ENCODE results near the gene PRKRIP1. TPM values are rescaled to one million over a fixed set of nuclear protein-coding genes. Genes with fewer than 3 reads are reported as not detected.
"Not testable (repeated sequence)": the region's sequence is repeated elsewhere in the genome, so short reads cannot be mapped to it uniquely, and the experiment has no call there.

Gene PRKRIP1
- total RNA-seq, 1 donor from 2014 or later: 30.1 TPM

- Mint-ChIP-seq H3K27ac (ENCODE audit: unreplicated experiment) (no peak overlapping the region), H3K4me3 (ENCODE audit: unreplicated experiment) (no peak overlapping the region), H3K9me3 (ENCODE audit: unreplicated experiment) (no peaks in the 10 kb centered on the region), H3K36me3 (ENCODE audit: unreplicated experiment) (peaks cover 4% of the 10 kb centered on the region), H3K27me3 (ENCODE audit: unreplicated experiment) (no peaks in the 10 kb centered on the region), H3K4me1 (ENCODE audit: unreplicated experiment) (no peaks in the 10 kb centered on the region)
- TF ChIP-seq, protein P1, sequence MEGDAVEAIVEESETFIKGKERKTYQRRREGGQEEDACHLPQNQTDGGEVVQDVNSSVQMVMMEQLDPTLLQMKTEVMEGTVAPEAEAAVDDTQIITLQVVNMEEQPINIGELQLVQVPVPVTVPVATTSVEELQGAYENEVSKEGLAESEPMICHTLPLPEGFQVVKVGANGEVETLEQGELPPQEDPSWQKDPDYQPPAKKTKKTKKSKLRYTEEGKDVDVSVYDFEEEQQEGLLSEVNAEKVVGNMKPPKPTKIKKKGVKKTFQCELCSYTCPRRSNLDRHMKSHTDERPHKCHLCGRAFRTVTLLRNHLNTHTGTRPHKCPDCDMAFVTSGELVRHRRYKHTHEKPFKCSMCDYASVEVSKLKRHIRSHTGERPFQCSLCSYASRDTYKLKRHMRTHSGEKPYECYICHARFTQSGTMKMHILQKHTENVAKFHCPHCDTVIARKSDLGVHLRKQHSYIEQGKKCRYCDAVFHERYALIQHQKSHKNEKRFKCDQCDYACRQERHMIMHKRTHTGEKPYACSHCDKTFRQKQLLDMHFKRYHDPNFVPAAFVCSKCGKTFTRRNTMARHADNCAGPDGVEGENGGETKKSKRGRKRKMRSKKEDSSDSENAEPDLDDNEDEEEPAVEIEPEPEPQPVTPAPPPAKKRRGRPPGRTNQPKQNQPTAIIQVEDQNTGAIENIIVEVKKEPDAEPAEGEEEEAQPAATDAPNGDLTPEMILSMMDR (IDR thresholded peaks at IDR 0.05): no peak
- DNase-seq (ENCODE audit: extremely low spot score, unreplicated experiment): peak; percentile 83
Measured at GRCh38 chr7:102472126-102473041, 76.2 kb downstream of the PRKRIP1 start.

DNA sequence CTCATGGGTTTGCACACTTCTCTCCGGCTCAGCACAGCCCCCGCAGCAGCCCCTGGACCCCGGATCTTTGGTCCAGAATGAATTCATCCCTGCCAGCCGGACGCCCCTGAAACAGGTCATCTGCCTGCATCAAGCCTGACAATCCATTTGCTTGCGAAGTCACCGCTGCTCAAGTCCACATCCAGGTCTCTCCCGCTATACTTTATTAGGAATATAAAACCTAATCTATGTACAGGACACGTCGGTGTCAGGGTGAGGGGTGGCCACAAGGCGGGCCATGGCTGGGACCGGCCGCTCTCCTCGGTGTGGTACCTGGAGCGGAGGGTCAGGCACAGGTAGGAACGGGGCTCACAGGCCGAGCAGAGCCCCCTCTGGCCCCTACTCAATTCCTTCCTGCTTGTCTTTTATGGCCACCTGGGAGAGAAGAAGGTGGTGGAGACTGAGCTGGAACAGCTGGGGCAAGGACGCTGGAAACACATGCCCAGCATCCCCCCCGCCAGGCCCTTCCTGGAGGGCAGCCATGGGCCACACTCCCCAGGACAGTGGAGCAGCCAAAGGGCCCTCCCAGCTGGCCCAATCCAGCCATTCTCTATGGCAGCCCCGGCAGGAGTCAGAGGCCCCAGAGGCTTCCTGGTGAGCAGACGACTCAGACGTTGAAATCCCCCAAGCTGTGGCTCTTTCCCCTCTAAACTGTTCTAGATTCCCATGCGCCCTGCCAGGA, 77.3 kb downstream of the PRKRIP1 start:
- Mint-ChIP-seq H3K4me1 (ENCODE audit: unreplicated experiment) (no peaks in the 10 kb centered on the region), H3K36me3 (ENCODE audit: unreplicated experiment) (peaks cover 4% of the 10 kb centered on the region), H3K9me3 (ENCODE audit: unreplicated experiment) (no peaks in the 10 kb centered on the region), H3K27me3 (ENCODE audit: unreplicated experiment) (no peaks in the 10 kb centered on the region), H3K4me3 (ENCODE audit: unreplicated experiment) (no peak overlapping the region), H3K27ac (ENCODE audit: unreplicated experiment) (no peak overlapping the region)
- TF ChIP-seq, protein P1 (IDR thresholded peaks at IDR 0.05): no peak
- peak; percentile 74 for DNase-seq (ENCODE audit: extremely low spot score, unreplicated experiment)

DNA sequence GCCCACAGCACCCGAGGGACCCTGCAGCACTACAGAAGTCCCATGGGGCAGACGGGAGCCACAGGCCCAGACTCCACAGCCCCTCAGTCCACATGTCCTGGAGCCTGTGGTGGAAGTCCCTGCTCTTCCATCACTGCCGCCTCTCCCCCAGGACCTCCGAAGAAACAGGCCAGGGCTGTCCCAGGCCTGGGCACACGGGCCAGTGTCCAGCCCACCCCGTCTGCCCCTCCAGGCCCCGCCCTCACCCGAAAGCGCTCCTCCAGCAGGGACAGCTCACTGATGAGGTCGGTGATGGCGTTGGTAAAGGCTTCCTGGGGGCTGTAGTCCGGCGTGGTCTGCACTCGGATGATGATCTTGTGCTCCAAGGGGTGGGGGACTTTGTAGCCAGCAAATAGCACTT, 78.0 kb downstream of the PRKRIP1 start:
- not testable (repeated sequence) for H3K4me1 Mint-ChIP-seq (ENCODE audit: unreplicated experiment); H3K27me3 Mint-ChIP-seq (ENCODE audit: unreplicated experiment); H3K27ac Mint-ChIP-seq (ENCODE audit: unreplicated experiment); H3K9me3 Mint-ChIP-seq (ENCODE audit: unreplicated experiment); H3K36me3 Mint-ChIP-seq (ENCODE audit: unreplicated experiment); H3K4me3 Mint-ChIP-seq (ENCODE audit: unreplicated experiment)
- DNase-seq (ENCODE audit: extremely low spot score, unreplicated experiment): peak; percentile 66

- not testable (repeated sequence) for H3K4me3 Mint-ChIP-seq (ENCODE audit: unreplicated experiment); H3K9me3 Mint-ChIP-seq (ENCODE audit: unreplicated experiment); H3K4me1 Mint-ChIP-seq (ENCODE audit: unreplicated experiment); H3K36me3 Mint-ChIP-seq (ENCODE audit: unreplicated experiment); H3K27ac Mint-ChIP-seq (ENCODE audit: unreplicated experiment); DNase-seq (ENCODE audit: extremely low spot score, unreplicated experiment); H3K27me3 Mint-ChIP-seq (ENCODE audit: unreplicated experiment)
Measured at GRCh38 chr7:102474736-102475435, 78.7 kb downstream of the PRKRIP1 start.

Small RNA genes lying within 50 kb of the gene (microRNA-seq; reads per million reads assigned to microRNA genes)
- gene MIR4467 (ENCODE audit: unreplicated experiment): not detected
- gene MIR5090 (ENCODE audit: unreplicated experiment): 1.6 reads per million
- gene MIR548O (ENCODE audit: unreplicated experiment): not detected

Other genes starting within 250 kb of the PRKRIP1 start
- gene SH2B2, start 109.5 kb upstream of the PRKRIP1 start, total RNA-seq: 8.3 and 8.9 TPM in 2 replicates
- gene SPDYE6, start 39.9 kb upstream of the PRKRIP1 start, total RNA-seq: not detected in 2 replicates
- 46.3 and 47.8 TPM in 2 replicates for gene ORAI2, start 37.2 kb downstream of the PRKRIP1 start, total RNA-seq
- gene ALKBH4, start 68.5 kb downstream of the PRKRIP1 start, total RNA-seq: 11.9 and 13.9 TPM in 2 replicates
- gene LRWD1, start 68.6 kb downstream of the PRKRIP1 start, total RNA-seq: 20.1 and 22.1 TPM in 2 replicates
- 45.2 and 45.4 TPM in 2 replicates for gene POLR2J, start 82.6 kb downstream of the PRKRIP1 start, total RNA-seq
- 7.4 and 11.7 TPM in 2 replicates for gene RASA4B, start 121.4 kb downstream of the PRKRIP1 start, total RNA-seq
- gene UPK3BL2, start 147.3 kb downstream of the PRKRIP1 start, total RNA-seq: 7.9 and 11.0 TPM in 2 replicates
- gene SPDYE2, start 154.9 kb downstream of the PRKRIP1 start, total RNA-seq: not detected in 2 replicates
- 24.1 and 27.1 TPM in 2 replicates for gene POLR2J3, start 176.2 kb downstream of the PRKRIP1 start, total RNA-seq
- 26.1 and 27.0 TPM in 2 replicates for gene RASA4, start 220.4 kb downstream of the PRKRIP1 start, total RNA-seq
- gene UPK3BL1, start 246.4 kb downstream of the PRKRIP1 start, total RNA-seq: 16.4 and 20.6 TPM in 2 replicates

Data from osteocyte (in vitro differentiated cells).